ENCODE measurements around the gene MLLT6.
A peak's percentile ranks its signal among the peaks of the same experiment; 100 is the strongest.

Gene MLLT6

DNA sequence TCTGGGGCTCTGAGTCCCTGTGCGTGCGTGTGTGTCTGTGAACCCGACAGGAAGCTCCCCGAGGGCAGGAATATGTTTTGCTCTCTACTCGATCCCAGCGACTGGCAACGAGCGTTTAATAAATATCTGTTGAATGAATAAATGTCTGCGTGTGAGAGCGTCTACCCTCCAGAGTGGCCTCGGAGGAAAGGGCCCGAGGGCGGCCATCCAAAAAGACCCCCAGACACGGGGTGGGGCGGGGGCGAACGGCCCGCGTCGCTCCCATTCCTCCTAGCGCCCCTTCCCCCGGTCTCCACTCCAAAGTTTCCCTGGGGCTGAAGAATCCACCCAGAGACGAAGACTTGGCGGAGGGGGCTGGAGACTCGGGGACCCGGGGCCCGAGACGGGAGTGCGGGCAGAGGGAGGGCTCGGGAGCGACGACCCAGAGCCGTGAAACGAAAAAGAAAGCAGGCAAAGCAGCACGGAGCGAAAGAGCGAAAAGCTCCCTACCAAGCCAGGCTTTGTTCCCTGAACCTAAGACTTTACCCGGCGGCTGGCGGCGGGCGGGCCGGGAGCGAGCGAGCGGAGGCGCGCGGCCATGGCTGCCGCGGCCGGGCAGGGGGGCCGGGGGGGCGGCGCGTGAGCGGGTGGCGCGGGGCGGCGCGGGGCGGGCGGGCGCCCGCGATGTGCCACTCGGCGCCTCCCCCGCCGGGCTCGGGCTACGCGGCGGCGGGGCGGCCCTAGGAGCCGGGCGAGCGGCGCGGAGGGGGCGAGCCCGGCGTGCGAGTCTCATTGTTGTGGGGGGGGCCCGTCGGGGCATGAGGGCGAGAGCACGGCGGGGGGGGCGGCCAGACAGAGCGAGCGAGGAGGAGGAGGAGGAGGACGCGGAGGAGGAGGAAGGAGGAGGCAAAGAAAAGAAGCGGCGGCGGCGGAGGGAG lies at the start of gene MLLT6:
TSS of gene MLLT6 (plus strand) at position 668 of the 917 bp plus-strand sequence. CDS start 360 bp downstream, outside the sequence.
- DNase-seq (ENCODE audit: low spot score) = peak; percentile 79

DNA sequence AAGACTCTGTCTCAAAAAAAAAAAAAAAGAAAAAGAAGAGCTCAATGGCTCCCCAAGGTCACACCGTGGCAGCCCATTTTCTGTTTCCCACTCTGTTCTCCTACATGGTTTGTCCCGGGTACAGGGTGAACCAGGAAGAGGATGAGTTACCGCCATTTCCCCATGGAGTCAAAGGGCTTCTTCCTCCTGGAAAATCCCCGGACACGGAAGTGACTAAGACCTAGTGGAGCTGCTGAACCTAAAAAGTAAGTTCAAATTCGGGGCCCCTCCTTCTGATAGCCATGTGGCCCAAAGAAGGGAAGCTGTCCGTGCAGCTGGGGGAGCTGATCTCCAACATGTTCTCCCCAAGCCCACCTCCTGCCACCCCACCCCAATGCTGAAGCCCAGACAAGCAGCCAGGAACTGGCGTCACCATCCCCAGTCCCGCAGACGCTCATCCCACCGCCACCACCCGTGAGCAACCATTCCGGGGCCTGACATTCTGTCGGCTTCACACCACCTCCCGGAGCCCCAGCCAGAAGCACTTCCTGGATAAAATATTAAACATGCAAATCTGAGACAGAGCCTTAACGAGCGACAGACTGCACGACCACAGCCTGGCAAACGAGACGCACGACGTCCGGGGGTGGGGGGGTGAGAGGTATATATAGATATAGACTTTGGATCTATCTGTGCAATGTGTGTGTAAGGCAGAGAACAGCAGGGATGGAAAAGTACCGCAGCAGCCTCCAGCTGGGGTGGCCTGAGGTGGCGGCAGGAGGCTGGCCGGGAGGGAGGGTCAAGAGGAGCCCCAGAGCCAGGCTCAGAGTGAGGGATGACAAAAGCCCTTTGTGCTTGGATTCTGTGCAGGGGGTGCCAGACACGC lies 47.9 kb upstream of the MLLT6 start:
- no peak for DNase-seq (ENCODE audit: low spot score)

DNA sequence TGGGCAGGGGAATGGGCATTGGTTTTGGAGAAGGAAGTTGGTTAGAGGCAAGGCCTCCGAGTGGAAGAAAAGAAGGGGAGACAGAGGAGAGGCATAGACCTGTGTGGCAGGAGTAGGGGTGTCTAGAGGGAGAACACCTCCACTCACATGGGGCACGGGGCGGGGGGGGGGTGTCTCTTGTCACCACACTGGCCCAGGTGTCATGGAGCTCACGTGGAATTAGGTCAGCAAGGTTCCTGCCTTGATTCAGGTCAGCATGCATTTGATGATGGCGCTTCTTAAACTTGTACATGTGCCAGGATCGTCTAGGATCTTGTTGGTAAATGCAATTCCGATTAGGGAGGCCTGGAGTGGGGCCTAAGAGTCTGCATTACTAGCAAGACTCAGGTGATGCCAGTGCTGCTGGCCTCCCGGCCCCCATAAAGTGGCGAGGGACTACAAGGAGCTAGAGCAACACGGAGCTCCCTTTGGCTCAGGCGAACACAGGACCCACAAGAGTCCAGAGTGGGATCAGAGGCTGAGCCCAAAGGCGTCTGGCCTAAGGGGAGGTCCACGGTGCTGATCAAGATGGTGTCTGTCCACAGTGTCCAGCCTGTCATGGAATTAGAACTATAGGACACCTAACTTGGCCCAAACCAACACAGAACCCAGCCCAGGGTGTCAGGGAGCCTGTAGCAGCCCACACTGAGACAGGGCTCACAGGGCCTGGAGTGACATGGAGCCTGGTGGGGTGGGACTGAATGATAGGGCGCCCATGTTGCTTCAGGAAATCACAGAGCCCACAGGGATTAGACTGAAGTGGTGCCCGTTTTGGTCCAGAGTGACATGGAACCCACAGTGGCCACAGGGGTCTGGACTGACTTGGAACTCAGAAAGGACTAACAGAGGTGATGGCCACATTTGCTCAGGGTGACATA lies 47.0 kb upstream of the MLLT6 start:
- no peak for DNase-seq (ENCODE audit: low spot score)

DNA sequence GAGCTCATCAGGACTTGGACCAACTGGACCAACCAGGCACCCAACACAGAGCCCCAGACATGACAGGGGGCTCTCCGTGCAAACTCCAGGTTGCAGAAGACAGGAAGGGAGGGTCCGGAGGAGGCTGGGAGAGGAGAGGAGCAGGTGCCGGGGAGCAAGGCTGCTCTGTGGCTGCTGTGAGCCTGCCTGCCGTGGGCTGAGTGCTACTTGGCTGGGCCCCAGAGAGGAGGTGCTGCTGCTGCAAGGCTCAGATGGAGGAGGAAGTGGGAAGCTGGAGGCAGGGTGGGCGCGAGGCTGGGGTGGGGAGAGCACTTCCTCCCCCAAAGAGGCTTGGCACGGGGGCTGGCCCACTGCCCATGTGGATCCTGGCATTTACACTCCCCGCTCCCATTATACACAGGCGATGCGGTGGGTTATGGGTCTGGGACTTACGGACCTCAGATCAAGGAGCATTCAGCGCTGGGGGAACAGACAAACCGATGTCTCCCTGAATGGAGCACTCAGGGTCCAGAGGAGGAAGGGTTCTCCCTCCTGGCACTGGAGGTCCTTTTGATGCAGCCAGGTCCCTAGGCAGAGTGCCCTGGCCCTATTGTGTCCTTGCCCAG lies 46.2 kb upstream of the MLLT6 start:
- no peak for DNase-seq (ENCODE audit: low spot score)

DNA sequence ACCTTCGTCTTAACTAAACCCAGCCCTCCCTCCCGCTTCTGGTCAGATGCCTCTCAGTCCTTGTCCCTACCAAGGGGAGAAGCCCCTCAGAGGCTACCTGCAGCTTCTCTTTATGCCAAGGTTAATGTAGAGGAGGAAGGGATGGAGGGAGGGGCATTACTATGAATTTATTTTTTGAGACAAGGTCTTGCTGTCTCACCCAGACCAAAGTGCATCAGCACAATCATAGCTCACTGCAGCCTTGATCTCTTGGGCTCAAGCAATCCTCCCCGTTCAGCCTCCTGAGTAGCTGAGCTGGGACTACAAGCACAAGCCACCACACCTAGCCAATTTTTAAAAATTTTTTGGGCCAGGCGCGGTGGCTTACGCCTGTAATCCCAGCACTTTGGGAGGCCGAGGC lies 45.7 kb upstream of the MLLT6 start:
- DNase-seq (ENCODE audit: low spot score) = no peak

DNA sequence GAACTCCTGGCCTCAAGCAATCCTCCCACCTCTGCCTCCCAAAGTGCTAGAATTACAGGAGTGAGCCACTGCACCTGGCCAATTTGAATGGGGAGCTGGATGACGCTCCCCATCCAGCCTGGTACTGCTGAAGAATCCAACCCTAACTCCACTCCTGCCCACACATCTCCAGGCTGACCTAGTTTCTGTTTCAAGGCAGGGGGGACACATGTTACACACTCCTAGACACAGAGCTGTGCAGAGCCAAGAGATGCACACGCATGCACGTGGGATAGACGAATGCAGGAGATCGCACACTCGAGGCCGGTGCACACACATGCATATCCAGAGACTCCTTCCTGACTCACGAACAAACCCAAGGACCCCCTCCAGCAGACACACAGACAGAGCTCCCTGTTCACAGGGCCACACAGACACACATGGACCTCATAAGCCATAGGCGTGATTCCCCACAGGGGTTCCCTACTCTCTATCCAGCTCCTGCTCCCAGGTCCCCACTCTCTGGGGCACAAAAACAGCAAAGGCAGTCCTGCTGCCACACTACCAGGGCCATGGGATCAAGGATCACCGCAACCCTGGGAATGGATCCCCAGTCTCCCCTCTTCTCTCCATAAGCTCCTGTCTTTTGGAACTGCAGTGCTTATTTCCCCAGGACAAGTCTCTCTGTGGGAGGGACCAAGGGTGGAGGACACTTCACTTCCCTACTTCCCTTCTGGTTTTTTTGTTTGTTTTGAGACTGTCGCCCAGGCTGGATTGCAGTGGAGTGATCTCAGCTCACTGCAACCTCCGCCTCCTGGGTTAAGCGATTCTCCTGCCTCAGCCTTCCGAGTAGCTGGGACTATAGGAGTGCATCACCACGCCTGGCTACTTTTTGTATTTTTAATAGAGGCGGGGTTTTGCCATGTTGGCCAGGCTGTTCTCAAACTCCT lies 44.7 kb upstream of the MLLT6 start:
- no peak for DNase-seq (ENCODE audit: low spot score)

DNA sequence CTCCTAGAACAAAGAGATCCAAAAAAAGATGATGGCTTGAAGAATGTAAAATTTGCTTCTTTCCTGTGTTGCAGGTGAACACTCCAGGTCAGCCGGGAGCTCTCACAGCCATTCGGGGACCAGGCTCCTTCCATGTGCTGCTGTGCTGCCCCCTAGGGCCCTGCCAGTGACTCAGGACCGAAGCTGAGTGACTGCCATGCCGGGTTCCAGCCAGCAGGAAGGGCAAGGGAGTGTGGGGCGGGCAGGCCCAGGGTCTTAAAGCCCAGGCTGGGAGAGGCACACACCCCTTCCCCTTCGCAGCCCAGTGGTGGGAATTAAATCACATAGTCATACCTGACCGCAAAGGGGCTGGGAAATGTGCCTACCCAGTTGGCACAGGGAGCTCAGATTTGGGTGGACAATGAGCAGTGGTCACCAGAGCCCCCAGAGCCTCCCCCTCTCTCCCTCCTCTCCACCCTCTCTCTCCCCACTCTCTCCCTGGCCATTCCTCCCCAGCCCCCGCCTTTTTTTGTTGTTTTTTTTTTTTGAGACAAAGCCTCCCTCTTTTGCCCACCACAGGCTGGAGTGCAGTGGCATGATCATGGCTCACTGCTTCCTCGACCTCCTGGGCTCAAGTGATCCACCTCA lies 41.8 kb upstream of the MLLT6 start:
- DNase-seq (ENCODE audit: low spot score) = peak; percentile 74

DNA sequence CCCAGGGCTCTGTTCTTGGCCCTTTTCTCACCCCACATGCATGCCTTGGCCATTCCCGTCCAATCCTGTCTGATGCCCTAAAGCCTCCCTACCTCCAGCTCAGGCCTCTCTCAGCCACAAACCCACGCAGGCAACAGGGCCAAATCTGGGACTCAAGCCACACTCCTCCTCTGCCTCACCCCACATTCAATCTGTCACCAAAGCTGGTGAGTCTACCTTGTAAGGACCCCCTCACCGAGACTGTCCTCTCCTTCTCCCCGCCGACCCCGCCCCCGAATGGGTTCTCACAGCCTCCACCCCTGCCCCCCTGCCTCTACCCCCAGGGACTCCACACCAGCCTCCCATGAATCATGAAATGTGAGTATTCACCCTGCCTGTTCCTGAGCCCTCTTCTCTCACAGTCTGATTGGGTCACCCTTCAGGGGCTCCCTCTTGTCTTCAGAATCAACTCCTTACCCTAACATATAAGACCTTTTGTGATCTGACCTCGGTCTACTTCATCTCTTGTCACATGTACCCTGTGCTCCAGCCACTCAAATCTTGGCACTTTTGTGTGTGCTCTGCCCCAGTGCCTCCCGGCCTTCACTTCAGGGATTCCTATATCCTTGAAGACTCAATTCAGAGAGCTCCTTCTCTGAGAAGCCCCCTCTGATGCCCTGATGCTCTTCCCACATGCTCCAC lies 41.0 kb upstream of the MLLT6 start:
- DNase-seq (ENCODE audit: low spot score) = no peak

DNA sequence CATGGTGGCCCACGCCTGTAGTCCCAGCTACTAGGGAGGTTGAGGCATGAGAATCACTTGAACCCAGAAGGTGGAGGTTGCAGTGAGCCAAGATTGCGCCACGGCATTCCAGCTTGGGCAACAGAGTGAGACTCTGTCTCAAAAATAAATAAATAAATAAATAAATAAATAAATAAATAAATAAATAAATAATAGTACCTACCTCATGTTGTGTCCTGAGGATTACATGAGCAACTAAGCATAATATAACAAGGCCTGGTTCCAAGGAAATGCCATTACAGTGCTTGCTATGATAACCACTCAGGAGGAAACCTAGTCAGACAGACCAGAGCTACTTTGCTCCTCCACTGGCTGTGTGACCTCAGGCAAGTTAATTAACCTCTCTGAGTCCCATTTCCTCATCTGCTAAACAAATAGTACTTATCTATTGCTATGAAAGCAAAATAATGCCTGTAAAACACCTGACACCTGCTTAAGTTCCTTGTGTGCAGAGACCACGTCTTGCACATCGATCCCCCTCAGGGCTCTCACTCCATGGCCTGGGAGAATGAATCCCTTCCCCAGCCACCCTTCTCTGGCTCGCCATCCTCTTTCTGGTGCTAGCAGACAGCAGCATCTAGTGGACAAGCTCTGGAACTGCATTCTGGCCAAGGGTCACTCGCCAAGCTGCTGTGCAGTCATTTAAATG lies 37.8 kb upstream of the MLLT6 start:
- DNase-seq (ENCODE audit: low spot score) = peak; percentile 73

DNA sequence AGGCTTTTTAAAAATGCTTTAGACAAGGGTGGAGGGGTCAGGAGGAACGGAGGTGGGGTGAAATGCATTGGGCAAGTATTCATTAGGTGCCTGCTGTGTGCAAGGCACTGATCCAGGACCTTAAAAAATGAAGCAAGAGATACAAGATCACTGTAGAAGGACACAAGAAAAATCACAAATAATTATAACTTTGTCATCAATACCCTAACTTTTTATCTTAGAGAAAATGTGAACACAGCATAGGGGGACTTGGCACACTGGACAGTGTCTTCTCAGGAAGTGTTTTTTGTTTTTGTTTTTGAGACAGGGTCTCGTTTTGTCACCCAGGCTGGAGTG lies 37.3 kb upstream of the MLLT6 start:
- no peak for DNase-seq (ENCODE audit: low spot score)

DNA sequence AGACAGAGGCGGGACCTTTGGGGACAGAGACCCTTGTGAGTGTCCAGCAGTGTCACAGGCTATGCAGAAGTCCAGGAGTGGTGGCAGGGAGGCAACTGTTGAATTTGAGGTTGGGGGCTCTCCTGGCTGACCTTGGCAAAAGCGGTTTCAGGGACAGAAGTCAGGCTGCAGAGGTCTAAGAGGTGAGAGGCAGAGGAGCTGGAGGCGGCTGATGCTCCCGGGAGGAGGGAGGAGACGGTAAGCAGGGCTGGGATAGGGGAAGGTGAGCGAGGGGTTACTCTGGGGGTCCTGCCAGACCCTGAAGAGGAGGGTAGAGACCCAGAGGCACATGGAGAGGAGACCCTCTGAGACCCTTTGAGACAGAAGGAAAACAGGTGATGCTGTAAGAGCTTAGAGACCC lies 35.6 kb upstream of the MLLT6 start:
- no peak for DNase-seq (ENCODE audit: low spot score)

DNA sequence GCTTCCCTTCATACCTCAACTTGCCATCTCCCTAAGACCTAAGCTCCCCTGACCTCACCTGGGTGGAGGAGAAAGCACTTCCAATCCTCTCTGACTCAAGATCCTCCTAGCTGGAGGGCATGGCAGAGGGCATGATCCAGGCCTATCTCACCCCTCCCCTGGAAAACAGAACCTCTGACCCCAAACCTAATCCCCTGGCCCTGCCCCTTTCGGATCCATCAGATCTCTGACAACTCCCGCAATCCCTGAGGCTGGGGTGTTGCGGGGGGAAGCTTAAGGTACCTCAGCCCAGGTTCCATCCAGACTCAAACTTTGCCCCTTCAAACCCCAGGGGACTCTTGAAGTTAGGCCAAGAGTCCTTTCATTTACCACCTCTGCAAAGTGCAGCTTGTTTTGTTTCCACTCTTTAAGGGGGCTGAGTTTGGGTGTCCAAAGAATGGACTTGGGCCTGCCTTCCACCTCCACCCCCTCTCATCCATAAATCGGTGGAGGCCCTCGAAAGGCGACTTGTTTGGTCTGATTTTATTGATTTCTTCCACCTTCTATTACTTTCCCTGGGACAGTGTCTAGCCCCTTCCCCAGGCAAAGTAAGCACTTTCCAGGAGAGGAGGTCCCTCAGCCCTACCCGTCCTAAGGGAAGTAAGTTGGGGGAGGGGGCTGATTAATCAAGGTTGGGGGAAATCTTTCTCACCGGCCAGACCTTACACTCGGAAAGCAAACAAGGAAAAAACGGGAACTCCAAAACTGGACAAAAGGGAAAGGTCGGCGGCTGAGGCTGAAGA lies 32.9 kb upstream of the MLLT6 start:
- DNase-seq (ENCODE audit: low spot score) = no peak

DNA sequence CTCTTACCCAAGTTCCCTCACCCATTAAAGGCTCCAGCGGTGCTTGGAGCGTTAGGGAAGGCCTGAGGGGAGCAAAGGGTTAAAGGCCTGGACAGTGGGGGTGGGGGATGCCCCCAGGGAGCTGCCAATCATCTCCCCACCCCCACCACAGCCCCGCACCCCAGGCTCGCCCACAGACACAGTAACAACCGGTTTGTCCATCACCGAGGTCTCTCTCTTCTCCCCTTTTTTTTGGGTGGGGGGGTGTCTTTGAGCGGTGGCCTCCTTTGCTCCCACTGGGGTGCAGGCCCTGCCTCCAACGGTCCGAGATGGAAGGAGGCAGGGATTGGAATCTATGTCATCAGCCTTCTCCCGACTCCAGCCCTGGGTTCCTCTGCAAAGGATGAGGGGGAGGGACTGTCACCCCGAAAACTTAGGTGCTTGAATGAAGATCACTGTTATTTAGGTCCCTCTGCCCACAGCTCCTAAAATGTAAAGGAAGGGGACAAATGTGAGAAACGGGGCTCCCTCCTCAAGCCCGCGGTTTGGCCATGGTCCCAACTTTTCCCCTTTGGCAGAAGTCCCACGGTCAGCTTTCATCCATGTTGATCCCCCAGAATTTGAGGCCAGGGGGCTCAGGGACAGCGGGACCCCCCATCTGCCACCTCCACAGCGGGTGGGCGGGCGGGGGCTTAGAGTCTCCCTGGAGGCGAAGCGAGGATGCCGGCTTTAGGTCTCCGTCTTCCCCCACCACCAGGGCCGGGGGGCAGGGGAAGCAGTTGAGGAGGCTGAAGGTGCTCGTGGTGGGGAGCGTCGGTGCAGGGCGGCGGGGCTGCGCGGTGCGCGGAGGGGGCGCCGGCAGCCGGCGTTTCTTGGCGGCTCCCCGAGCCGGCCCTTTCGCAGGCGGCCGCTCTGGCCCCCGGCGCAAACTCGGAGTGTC lies 32.0 kb upstream of the MLLT6 start:
- DNase-seq (ENCODE audit: low spot score) = no peak

DNA sequence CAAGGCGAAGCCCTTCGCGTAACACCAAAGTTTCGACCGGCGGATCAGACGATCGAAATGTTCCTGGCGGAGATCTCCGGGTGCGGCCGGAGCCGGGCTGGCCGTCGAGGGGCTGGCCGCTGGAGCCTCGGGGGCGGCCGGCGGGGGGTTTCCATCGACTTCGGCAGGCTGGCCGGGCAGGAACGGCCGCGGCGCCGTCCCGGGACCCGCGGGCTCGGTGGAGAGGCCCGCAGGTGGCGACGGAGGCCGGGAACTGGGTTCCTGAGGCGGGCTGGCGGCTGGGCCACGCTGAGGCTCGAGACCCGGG lies 31.4 kb upstream of the MLLT6 start:
- peak; percentile 12 for DNase-seq (ENCODE audit: low spot score)

DNA sequence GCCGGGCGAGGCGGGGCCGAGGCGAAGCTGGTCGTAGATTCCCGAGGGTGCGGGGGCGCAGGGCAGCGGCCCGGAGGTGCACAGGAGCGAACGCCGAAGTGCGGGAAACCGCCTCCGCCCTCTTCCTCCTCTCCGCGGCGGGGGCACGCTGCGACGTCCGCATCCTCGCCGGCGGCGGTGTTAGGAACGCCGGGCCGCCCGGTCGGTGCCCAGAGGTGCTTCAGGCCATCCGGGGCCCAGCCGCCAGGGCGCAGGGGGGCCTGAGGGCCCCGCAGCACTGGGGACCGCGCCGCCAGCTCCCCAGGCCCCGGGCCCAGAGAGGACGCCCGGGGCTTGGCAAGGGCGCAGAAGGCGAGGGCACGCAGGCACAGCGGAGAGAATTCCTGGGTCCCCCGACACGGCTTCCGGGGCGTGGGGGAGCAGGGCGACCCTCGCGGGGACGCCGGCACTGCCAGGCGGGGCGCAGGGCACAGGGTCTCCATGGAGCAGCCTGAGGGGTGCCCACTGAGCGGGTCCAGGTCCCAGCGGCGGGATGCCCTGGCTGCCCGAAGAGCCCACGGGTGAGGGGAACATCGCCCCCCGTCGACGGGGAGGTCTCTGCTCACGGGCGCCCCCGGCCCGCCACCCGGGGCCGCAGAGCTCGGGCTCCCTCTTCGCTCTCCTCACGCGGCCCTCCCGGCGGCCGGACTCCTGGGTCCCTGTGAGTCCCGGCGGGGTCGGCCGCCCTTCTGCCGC lies 30.9 kb upstream of the MLLT6 start:
- DNase-seq (ENCODE audit: low spot score) = peak; percentile 16
